NB4 (cell line): ENCODE data around the gene CD226.
"Not testable (repeated sequence)": the region's sequence is repeated elsewhere in the genome, so short reads cannot be mapped to it uniquely, and the experiment has no call there.

ENCODE experiments used
- DNase-seq: peaks from one replicate; pipeline ENCODE4 v3.0.0; 2010; ENCODE audit warnings: low read depth
- H3K4me3 ChIP-seq: one replicate; pipeline ENCODE4 v1.5.1; 2011; ENCODE audit warnings: mild to moderate bottlenecking, low read depth, low read length, moderate library complexity
- MYC ChIP-seq: IDR thresholded peaks from 2 replicates; pipeline ENCODE4 v1.6.1; 2011; ENCODE audit warnings: low read depth, low read length
- POLR2A ChIP-seq: IDR thresholded peaks from 2 replicates; pipeline ENCODE4 v1.6.1; 2011; ENCODE audit warnings: mild to moderate bottlenecking; ENCODE audit not compliant: insufficient read length; ENCODE audit errors: extremely low read depth
- TF ChIP-seq, protein P1 (sequence below): IDR thresholded peaks from 2 replicates; pipeline ENCODE4 v1.6.1; 2011; ENCODE audit warnings: low read depth, low read length
- TF ChIP-seq, protein P2 (sequence below): IDR thresholded peaks from one replicate; pipeline ENCODE4 v1.5.1; 2012; ENCODE audit warnings: low read depth, low read length

CD226 gene

DNA sequence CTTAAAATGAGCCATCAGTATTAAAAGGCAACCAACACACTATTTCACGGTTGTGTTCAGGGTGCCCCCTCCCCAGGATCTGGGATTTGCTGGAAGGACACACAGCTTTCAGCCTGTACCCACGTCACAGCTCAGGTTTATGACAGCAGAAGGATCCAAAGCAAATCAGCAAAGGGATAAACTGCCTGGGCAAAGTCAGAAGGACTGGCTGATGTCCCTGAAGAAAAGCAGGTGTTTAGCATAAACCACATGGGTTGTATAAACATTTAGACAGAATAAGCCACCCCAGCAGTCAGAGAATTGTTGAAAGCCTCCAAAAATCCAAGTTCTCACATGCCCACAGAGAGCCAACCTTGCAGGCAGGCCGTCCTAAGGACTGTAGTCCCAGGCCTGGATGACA lies 63.9 kb downstream of the CD226 start:
- TF ChIP-seq, protein P1, sequence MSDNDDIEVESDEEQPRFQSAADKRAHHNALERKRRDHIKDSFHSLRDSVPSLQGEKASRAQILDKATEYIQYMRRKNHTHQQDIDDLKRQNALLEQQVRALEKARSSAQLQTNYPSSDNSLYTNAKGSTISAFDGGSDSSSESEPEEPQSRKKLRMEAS, result no peak
- TF ChIP-seq MYC (no peak), POLR2A (no peak)
- TF ChIP-seq, protein P2, sequence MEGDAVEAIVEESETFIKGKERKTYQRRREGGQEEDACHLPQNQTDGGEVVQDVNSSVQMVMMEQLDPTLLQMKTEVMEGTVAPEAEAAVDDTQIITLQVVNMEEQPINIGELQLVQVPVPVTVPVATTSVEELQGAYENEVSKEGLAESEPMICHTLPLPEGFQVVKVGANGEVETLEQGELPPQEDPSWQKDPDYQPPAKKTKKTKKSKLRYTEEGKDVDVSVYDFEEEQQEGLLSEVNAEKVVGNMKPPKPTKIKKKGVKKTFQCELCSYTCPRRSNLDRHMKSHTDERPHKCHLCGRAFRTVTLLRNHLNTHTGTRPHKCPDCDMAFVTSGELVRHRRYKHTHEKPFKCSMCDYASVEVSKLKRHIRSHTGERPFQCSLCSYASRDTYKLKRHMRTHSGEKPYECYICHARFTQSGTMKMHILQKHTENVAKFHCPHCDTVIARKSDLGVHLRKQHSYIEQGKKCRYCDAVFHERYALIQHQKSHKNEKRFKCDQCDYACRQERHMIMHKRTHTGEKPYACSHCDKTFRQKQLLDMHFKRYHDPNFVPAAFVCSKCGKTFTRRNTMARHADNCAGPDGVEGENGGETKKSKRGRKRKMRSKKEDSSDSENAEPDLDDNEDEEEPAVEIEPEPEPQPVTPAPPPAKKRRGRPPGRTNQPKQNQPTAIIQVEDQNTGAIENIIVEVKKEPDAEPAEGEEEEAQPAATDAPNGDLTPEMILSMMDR, result no peak
- DNase-seq, result no peak
- H3K4me3 ChIP-seq, result no peak overlapping the region

DNA sequence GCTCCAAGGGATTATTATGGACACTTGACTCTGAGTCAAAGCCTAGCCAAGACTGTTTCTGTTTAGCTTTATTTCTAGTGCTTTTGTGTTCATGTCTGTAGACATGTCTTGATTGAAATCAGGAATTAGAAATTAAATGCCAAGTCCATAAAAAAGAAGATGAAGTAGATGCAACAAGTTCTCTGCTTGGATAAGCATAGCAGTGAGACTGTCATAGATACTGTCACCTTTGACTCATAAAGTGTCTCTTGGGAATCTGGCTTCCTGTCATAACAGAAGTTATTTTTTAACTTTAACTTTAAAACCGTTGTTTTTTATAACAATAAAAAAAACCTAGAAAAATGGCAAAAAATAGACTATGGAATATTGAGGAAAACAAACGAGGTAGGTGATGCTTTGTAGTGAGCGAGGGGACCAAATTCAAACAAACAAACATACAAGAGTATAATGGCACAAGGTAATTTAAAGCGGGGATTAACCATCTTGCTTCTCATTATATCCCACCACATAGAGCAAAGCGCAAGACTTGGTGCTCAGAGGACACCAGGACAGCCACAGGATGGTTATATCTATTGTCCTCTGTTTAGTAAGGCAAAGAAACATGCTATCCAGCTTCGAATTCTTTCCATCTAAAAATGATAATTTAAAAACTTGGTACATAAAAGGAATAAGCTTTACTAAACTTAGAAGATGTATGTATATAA lies 64.6 kb downstream of the CD226 start:
- TF ChIP-seq POLR2A (no peak), MYC (no peak)
- TF ChIP-seq, protein P1, result no peak
- TF ChIP-seq, protein P2, result no peak
- H3K4me3 ChIP-seq, result no peak overlapping the region
- DNase-seq, result peak; percentile 21

DNA sequence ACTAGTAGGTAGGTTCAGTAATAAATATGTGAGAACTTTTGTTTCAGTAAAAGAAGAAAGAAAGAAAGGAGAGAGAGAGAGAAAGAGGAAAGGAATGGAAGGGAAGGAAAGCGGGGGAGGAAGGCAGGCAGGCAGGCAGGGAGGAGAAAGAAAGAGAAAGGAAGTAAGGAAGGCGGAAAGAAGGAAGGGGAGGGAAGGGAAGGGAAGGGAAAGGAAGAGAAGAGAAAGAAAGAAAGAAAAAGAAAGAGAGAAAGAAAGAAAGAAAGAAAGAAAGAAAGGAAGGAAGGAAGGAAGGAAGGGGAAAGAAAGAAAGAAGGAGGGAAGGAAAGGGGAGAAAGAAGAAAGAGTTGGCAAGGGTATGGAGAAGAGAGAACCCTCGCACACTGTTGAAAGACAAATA lies 67.6 kb downstream of the CD226 start:
- no peak overlapping the region for H3K4me3 ChIP-seq
- TF ChIP-seq, protein P1, result no peak
- TF ChIP-seq POLR2A (no peak), MYC (no peak)
- TF ChIP-seq, protein P2, result no peak

DNA sequence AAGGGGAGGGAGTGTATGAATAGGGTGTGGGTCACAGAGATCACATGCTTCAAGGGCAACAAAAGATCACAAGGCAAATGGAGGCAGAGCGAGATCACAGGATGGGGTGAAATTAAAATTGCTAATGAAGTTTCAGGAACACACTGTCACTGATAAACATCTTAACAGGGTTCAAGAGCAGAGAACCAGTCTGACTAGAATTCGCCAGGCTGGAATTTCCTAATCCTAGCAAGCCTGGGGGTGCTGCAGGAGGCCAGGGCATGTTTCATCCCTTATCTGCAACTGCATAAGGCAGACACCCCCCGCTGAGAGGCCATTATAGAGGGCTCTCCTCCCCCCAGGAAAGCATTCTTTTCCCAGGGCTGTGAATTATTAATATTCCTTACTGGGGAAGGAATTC lies 68.6 kb downstream of the CD226 start:
- DNase-seq, H3K4me3 ChIP-seq: not testable (repeated sequence)

More for the DNA sequence above, 67.6 kb downstream of the CD226 start:
- DNase-seq, result no peak

DNA sequence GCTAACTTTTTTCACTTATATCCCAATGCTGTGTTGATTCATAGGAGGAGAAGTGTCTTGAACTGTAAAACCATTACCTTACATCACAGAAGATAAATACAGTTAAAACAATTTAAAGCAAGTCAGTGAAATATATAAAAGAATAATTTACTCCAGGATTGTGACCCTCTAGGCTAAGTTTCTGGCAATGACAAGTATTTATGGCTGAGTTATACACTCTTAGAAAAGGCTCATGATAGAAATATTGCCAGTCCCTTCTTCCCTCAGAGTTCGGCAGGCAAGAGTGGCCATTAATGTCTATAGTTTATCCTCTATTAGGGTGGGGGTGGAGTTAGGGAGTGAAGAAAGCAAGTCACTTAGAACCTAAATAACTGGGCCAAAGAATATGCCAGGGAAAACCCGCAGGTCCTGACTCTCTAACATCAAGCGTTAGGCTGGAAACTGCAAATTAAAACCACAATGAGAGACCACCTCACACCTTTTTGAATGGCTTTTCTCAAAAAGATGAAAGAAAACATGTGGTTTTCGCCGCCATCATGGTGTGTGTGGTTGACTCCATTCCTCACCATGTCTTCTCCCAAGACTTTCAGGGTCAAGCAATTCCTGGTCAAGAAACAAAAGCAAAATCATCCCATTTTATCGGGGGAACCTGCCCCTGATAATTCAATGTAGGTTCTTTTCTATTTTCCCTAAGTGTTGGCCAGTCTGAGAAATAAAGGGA lies 69.3 kb downstream of the CD226 start:
- H3K4me3 ChIP-seq, result no peak overlapping the region
- TF ChIP-seq POLR2A (no peak), MYC (no peak)
- TF ChIP-seq, protein P1, result no peak
- TF ChIP-seq, protein P2, result no peak
- DNase-seq, result no peak

DNA sequence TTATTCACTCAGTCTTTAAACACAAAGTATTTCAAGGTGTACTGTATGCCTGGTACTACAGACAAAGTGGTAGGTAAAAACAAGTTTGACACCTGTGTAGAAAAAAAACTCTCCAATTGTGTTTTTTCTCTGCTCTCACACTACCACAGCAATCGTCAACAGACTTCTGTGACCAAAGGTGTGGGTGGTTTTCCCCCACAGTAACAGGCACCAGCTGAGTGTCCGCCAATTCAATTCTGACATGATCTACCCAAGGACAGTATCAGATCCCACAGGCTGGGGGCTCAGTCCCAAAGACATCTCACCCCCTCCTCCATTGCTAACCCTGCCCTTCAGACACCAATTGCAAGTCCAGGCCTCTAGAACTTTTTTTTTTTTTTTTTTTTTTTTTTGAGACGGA lies 71.2 kb downstream of the CD226 start:
- TF ChIP-seq MYC (no peak), POLR2A (no peak)
- TF ChIP-seq, protein P1, result no peak
- TF ChIP-seq, protein P2, result no peak
- H3K4me3 ChIP-seq, result no peak overlapping the region
- no peak for DNase-seq
